Suppressor macrophage treated with lipopolysaccharide for 4 hours (primary cell): ENCODE data around the gene CHAF1A.

Experiments used
- DNase-seq: peaks from one replicate; pipeline ENCODE4 v3.0.0-alpha.2; 2020

The CHAF1A gene

DNA sequence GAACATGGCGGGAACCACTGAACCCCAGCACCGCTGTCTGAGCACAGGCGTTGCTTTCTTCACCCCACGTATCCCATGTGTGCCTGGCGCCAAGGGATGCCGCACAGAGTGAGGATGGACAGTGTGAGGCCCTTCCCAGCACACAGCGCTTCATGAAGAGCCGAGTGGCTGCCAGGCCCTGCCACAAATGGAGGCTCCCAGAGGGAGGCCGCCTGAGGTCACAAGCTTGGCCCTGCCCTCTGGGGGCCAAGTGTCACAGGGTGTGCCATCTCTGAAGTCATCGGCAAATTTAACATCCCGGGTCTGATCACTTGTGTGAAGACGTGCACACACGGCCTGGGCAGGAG is 34.7 kb upstream of the CHAF1A start:
- DNase-seq: peak; percentile 25

DNA sequence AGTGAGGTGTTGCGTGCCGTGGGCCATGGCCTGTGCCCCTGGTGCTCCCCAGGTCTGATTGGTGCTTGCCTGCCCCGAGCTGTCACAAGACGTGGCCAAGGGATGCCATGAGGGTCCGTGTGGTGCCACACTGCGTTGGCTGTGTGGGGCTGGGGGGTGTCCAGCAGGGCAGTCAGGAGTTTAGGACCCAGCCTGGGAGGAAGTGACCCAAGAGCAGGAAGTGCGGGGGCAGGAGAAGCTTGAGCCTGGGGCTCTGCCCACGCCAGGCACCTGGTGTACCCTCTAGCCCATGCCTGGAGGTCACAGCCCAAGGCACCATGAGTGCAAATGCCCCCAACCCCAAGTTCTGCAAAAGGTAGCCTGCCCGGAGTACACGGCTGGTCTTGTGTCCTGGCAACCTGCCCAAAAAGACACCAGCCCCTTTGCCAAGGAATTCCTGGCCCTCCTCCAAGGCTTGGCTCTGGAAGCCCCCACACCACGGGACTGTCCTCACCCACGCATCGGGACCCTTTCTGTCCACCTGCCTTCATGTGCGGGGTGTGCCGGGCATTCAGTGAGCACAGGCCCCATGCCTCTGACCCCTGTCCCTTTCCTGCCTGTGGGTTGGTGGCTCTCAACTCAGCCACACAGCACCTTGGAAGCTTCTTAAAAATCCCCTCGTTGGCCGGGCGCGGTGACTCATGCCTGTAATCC is 34.2 kb upstream of the CHAF1A start:
- peak; percentile 27 for DNase-seq

DNA sequence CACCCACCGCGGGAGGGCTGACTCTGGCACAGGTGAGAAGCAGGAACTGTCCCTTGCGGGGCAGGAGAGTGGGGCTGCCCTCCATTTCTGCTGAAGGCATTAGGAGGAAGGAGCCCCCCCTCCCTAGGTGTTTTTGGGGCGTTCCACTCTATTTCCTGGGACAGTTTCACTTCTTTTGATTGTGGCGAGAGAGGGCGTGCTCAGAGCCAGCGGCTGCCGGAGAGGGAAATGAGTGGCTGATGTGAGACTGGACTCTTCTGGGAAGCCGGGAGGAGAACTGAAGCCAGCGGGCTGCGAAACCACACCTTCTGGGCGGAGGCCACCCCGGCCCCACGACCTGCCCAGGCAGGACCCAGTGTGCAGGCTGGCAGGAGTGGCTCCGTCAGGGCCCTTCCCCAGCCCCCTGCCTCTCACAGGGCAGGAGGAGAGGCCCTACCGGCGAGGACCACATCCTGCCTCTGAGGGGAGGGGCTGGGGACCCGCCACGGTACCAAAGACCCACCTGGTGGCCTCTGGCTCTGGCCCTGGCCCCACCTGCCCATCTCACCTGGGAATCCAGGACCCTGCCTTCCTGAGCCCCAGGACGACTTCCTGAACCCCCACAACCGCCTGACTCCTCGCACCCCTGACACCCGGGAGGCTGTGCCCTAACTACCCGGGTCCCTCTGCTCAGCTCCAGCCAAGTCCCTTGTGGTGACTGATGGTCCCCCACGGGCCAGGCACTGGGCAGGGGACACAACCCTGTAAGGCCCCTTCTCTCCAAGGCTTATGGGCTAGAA is 33.1 kb upstream of the CHAF1A start:
- peak; percentile 90 for DNase-seq

DNA sequence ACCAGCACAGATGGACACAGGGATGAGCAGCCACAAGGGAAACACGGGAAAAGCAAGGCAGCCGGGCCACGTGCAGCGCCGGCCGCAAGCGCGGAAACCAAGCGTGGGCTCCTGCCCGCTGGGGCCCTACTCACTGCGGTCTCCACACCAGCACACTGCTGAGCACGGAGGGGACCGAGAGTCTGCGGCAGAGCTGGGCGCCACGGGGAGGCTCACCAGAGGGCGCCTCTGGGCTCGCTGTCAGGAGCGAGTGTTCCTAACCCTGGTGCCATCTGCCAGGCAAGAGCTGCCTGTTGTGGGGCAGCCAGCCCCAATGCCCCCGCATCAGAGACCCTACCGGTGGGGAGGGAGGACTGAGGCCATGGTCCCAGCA is 32.6 kb upstream of the CHAF1A start:
- peak; percentile 84 for DNase-seq

DNA sequence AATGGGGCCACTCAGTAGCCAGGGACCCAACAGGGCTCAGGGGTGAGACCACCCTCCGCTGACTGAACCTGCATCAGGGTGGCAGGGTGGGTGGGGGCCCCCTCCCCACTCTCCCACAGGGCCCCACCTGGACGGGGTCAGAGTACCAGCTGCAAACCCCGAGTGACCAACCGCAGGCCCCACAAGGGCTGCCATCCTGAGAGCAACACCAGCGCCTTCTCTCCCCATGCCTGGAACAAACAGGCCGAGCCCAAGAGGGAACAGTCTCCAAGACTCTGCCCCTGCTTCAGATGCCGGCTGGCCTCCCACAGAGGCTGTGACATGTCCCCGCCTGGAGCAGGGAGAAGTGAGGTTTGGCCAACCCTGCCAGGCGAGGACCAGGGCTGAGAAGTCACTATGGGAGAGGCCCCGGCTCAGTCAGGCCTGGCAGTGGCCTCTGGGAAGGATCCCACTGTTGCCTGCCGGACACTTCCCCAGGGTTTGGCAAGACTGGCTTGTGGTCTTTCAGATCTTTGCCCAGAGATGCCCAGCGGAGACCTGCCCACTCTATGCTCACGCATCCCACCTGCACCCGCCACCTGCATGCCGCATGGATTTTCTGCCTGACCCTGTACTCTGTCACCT is 31.9 kb upstream of the CHAF1A start:
- no peak for DNase-seq

DNA sequence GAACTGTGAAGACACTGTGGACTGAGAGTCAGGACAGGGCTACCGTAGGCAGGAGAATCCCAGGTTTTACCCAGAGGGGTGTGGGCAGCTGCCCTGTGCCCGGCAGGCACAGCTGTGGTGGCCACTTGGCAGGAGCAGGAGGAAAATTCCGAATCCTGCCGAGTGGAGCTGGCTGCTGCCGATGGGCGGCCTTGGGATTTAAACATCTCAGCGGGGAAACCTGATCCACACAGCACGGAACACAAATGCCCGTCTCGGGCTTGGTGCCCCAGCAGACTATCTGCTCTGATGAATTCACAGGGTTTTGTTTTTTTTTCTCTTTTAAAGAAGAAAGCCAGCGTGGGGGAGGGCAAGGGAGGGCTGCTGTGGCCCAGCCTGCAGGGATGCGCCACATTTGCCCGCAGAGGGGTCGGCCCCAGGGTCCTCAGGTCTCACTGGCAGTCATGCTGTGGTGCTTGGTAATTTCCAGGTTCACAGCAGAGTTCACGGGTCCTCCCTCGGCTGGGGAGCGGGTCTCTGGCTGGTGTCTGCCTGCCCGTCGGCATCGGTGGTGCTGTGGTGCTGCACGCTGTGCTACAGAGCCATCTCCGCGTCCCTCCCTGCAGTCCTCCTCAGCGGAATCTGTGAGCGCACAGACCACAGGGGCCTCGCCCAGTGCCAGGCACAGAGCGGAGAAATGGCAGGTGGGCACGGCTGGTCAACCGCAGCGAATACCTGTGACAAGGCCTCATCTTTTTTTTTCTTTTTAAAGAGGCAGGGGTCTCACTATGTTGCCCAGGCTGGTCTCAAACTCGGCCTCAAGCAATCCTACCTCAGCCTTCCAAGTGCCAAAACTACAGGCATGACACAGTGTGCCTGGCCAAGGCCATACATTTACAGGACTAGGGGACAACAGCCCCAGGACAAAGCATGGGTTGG is 30.9 kb upstream of the CHAF1A start:
- DNase-seq: no peak

DNA sequence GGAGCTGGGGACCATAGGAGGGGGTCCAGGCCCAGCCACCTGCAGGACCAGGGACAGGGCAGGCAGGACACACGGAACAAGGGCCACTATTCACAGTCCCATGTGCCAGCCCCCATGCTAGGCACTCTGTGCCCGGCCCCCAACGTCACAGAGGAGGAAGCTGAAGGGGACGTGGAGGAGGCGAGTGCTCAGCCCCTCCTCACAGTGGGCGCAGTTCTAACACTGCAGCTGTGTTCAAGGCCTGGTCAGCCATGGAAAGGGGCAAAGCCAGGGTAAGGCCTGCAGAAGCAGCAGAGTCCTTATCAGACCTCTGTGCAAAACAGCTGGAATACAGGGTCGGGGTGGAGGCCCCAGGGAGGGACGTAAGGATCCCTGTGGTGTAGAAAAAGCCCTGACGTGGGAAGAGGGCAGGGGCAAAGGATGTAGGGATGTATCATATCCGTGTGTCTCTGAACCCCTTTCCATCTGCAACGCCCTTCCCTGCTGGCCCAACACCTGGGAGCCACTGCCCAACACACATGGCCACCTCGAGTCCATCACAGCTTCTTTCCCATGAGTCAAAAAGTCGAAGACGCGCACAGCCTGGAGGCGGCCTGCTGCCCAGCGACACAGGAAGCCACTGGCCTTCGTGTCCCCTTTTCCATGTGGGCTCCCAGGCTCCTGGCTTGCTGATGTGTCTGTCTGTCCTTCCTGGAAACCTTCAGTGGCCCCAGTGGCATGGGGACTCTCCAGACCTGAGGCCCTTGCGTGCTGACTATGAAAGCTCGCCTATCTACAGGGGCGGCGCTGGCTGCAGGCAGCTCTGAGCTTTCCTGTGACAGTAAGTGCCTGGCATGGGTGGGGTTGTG is 30.1 kb upstream of the CHAF1A start:
- no peak for DNase-seq

DNA sequence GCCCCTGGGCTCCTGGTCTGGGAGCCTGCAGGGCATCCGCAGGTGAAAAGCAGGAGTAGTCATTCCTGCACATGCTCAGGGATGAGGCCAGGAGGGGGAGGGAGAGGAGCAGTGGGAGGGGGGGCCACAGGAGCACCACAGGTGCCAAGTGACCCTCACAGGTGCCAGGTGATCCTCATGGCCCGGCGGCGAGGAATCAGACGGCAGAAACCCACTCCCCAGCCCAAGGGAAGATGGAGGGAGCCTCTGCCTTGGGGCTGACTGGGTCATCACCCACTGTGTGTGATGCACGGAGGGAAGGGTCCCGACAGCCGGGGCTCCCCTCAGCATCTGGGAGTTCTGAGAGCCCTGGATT is 29.4 kb upstream of the CHAF1A start:
- no peak for DNase-seq

DNA sequence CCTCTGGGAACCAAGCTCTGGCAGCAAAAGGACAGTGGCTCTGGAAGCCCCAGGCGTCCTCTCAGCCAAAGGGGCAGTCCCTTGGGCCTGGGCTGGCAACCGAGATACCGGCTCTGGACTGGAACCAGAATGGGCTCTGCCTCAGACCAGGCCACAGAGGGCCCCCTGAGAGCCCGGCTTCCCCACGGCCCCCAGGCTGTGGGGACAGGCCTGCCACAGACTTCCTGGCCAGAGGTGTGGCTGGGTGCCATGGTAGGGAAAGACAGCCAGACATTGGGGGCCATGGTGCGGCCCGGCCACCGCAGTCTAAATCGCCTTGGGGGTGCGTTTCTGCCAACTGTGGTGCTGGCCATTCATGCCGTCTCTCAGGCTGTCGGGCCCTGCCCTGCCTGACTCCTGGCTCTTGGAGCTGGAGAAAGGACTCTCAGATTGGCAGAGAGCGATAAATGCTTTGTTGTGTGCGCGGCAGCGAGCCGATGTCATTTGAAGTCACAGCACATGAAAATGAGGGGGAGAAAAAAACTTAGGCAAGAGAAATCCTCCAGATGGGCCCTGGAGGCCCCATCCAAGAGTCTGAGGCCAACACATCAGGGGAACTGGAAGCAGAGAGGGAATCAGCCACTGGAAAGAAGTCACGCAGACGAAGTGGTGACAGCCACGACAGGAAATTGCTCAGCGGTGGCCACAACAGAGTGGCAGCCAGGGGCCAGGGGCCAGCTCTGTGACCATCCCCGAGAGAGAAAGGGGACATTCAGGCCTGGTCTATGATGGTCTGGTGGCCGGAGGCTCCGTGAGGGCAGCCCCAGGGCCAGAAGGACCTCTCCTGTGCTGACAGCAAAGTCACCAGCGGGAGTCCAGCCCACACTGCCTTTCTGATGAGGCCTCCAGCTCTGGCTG is 28.6 kb upstream of the CHAF1A start:
- DNase-seq: peak; percentile 70

DNA sequence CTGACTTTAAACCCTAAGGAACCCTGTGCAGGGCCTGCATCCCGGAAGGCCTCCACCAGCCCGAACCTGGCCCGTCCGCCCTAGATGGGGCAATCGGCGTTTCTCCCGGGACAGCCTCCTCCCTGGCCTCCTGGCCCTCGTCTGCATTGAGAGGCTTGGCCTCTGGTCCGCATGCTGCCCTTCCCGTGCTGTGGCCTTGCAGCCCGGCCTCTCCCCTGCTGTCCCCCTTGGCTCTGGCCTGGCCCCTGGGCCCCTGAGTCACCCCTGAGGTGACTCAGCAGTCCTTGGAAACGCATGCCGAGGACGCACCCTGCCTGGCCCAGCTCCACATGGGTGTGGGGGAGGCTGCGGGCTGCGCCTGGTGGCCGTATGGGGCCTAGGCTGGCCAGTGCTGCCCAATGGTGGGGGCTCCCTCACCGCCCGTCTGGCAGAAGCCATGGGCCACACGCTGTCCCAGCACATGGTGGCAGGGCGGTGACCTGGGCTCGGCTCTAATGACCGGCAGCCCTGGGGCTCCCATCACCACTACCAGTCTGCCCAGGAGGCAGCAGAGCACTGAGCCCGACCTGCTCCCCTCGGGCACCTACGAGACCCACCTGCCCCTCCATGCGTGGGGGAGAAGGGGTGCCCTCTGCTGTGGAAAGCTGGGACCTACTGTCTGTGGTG is 27.8 kb upstream of the CHAF1A start:
- peak; percentile 89 for DNase-seq

DNA sequence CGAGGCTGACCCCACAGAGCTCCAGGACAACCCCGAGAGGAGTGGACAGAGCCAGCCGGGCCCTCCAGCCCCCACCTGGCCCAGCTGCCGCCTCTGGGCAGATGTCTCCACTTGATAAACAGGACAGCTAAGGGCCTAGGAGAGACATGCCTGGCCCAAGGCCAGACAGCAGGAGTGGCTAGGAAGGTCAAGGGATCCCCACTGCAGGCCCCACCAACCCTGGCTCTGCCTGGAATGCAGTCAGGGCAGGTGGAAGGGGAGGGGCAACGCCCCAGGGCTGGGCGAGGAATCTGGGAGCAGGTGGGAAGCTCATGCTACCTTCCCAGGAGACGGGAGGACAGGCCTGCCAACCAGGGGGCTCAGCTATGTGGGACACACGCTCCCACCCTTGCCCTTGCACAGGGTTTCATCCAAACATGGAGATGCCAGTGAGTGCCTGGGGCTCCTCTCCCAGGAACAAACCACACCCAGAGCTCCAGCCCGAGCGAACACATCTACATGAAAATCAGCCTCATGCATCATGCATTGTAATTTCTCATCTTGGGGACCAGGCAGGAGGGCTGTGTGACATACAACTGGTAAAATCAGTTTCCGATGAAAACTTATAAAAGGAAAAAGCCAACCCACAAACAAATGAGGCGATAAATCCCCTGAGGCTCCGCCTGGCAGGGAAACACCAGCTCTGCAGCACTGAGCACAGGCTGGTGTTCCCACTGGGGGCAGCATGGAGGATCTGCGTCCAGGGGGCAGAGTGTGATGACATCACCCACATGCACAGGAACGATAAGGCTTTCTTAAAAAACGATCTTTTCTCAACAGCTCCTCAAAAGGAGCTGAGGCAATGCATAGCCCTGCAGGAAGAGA is 27.0 kb upstream of the CHAF1A start:
- peak; percentile 46 for DNase-seq

DNA sequence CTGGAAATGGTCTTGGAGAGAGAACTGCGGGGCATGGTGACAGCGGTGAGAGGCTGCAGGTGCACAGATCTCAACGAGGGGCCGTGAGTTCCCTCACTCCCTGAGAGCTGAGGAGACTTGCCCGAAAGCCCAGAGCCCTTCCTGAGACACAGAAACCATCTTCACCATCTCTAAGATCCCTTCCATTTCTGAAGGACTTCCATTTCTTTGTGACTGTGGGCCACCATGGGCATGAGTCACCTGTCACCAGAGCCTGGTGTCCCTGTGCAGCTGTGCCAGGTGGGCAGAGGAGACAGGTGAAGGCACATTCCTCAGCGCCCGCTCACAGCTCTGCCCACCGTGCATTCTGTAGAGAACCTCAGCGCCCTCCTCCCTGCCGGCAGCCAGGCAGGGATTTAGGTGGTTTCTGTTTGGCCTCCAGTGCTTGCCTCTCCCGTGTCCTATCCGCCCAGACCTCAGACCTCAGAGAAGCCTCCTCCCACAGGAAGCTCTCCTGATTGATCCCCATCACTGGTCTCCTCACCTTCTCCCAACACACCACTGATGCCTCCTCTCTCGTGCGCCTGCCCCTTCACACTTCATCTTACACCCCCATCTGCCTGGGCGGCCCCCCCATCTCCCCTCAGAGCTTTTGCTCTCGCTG is 26.3 kb upstream of the CHAF1A start:
- DNase-seq: no peak

DNA sequence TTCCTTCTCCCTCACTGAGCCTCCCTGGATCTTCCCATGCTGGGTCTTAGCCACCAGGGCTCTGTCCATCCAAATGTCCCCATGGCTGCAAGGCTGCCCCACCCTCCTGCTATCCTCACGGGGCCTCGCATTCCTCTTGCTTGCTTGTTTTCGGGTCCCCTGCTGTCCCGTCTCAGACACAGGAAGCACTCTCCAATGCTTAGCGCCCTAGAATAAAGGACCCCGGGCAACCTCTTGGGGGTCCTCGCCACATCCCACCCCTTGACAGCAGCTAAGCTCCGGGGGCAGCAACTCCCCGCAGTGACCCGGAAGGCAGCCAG is 25.8 kb upstream of the CHAF1A start:
- DNase-seq: no peak

DNA sequence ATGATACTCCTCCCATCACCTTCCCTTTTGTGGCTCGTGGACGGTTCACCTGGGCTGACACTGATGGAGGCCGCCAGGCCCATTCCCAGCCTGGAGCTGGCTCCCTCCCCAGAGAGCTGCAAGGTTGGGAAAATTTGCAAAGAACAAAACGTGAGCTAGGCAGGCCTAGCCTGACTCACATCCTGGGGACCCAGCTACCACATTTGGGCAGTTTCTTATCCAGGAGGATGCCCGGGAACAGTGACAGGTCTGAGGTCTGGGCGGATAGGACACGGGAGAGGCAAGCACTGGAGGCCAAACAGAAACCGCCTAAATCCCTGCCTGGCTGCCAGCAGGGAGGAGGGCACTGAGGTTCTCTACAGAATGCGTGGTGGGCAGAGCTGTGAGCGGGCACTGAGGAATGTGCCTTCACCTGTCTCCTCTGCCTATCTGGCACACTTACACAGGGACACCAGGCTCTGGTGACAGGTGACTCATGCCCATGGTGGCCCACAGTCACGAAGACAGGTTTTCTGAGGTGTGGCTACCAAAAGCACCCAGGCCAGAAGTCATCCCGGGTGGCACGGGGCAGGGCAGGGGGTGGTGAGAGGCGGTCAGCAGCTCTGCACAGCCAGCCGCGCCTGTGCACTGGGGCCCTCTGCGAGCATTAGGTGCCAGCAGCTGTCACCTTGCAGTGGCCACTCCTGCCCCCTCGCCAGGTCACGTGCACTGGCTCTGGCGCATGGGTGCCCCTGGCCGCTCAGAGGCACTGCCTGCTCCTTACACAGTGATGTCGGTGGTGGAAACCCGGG is 25.3 kb upstream of the CHAF1A start:
- DNase-seq: no peak

DNA sequence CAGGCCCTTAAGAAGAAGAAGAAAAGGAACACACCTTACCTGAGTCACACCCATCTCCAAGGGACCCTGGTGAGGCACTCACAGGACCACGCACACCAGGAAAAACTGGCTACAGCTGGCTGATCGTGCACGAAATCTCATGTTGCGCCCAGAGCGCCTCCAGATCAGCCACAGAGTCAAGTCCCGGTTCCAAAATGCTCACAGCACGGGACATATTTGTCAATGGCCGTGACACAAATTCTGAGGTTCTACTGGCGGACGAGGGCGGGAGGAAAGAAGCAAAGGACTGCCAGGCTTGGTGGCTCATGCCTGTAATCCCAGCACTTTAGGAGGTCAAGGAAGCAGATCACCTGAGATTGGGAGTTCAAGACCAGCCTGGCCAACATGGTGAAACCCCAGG is 23.6 kb upstream of the CHAF1A start:
- DNase-seq: no peak

DNA sequence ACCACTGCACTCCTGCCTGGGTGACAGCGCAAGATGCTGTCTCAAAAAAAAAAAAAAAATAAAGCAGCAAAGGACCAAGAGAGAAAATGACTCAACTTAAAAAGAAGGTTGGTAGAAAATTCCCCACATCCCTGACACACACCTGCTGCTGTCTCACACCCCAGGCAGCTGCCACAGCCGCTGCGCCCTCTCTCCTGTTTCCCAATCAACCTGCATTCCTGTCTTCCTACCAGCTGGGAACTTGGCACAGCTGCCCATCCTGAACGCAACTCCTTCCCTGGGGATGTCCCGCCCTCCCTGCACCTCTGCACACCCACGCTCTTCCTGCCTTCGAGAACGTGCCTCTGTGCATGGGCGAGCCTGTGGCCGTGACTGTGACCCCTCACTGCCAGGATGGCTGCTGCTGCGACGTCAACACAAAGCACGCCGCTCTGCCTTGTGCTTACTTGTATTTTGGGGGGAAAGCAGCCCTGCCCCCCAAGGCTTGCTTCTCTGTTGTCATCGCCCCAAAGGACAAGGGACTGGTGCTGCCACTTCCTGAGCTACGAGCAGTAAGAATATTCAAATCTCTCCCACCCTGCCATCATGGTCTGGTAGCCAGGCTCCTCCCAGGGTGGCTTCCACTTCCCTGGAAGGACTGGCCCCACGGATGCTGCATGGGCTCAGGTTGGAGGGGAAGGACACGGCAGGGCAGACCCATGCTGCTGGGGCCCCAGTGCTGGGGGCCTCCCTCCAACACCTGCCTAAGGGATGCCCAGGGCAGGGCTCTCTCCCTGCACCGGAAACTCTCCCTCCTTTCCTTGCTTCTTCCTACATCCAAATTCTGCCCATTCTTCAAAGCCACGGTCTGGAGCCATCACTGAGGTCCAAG is 22.8 kb upstream of the CHAF1A start:
- DNase-seq: no peak

DNA sequence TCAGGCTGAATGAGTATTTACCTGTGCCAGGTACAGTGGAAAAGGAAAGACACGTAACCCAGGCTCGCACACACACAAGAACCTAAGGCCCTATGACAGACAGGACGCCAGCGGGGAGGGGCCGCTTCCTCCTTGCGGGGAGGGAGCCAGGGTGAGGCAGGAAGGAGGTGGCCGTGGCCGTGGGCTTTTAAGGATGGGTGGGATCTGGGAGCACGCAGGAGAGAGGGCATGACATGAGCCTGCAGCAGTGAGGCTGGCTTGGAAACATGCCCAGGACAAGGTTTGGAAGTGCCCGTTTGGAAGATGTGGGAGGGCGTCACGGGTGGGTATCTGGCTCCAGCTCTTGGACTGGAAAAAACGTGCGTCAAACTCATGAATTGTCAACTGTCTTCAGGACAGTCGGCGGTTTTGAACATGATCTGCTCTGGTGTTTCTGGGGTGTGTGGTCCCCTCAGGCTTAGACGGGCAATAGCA is 22.1 kb upstream of the CHAF1A start:
- peak; percentile 44 for DNase-seq
